Muscle layer of colon (tissue), 2 donors: ENCODE data around the gene TPSAB1.
"Not testable (repeated sequence)": the region's sequence is repeated elsewhere in the genome, so short reads cannot be mapped to it uniquely, and the experiment has no call there.

Source experiments
- H3K27ac ChIP-seq: one replicate; pipeline ENCODE4 v1.7.0; 2013; ENCODE audit warnings: low read depth, mild to moderate bottlenecking, low read length, moderate library complexity
- H3K27me3 ChIP-seq, 2 donors: one replicate each; pipeline ENCODE4 v1.7.0; 2013; ENCODE audit warnings: low read length in 2 of 2, mild to moderate bottlenecking in 2 of 2; ENCODE audit not compliant: insufficient read depth in 2 of 2, control insufficient read depth in 1 of 2
- H3K36me3 ChIP-seq: one replicate; pipeline ENCODE4 v1.7.0; 2013; ENCODE audit warnings: mild to moderate bottlenecking, low read length; ENCODE audit not compliant: insufficient read depth
- H3K4me1 ChIP-seq: one replicate; pipeline ENCODE4 v1.7.0; 2013; ENCODE audit warnings: mild to moderate bottlenecking, low read length; ENCODE audit not compliant: insufficient read depth
- H3K4me3 ChIP-seq, 2 donors: one replicate each; pipeline ENCODE4 v1.7.0; 2013; ENCODE audit warnings: low read length in 2 of 2, low read depth in 1 of 2, mild to moderate bottlenecking in 1 of 2, moderate library complexity in 1 of 2
- H3K9ac ChIP-seq: one replicate; pipeline ENCODE4 v1.7.0; 2013; ENCODE audit warnings: low read length
- H3K9me3 ChIP-seq: one replicate; pipeline ENCODE4 v1.7.0; 2013; ENCODE audit warnings: mild to moderate bottlenecking, low read length
- donor health status: abdominal sarcoma.
- donor health status: Adenocarcinoma of cecum.

Gene TPSAB1

DNA sequence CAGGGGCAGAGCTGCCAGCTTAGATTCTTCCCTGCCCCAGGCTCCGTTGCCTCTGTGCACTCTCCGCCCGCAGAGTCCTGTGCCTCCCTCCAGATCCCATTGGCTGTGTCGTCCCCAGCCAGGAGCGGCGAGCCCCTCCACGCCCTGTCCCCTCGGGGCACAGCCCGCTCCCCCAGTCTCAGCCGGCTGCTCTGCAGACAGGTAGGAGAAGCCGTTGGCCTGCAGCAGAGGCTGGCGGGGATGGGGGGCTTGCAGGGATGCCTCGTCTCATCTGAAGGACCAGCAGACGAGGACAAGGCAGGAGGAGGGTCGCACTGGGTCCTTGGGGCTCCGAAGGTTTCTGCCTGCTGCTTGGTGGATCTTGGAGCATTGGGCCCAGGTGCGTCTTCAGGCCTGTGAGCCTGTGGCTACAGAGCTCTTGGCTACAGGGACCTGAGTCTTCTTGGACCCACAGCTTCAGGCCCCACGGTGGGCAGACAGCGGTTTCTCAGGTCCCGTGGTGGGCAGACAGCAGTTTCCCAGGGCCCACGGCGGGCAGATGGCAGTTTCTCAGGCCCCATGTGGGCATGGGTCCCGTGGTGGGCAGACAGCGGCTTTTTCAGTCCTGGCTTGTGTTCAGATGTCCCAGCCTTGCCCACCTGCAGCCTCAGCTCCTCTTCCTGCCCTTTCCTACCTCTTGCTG is 21.4 kb upstream of the TPSAB1 start:
- Histone ChIP-seq H3K27me3 (no peaks in the 10 kb centered on the region), H3K4me3 (no peak overlapping the region), H3K36me3 (peaks cover 30% of the 10 kb centered on the region), H3K27ac (no peak overlapping the region), H3K4me1 (no peaks in the 10 kb centered on the region), H3K9ac (no peak overlapping the region), H3K9me3 (no peaks in the 10 kb centered on the region)

DNA sequence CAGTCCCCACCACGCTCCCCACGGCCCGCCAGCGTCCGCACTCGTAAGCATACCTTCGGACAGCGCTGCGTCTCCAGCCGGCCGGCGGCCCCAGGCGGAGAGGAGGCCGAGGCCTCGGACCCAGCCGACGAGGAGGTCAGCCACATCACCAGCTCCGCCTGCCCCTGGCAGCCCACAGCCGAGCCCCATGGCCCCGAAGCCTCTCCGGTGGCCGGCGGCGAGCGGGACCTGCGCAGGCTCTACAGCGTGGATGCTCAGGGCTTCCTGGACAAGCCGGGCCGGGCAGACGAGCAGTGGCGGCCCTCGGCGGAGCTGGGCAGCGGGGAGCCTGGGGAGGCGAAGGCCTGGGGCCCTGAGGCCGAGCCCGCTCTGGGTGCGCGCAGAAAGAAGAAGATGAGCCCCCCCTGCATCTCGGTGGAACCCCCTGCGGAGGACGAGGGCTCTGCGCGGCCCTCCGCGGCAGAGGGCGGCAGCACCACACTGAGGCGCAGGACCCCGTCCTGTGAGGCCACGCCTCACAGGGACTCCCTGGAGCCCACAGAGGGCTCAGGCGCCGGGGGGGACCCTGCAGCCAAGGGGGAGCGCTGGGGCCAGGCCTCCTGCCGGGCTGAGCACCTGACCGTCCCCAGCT is 20.3 kb upstream of the TPSAB1 start:
- Histone ChIP-seq H3K27ac (no peak overlapping the region), H3K36me3 (peaks cover 19% of the 10 kb centered on the region), H3K4me3 (no peak overlapping the region), H3K9ac (no peak overlapping the region), H3K4me1 (no peaks in the 10 kb centered on the region), H3K9me3 (no peaks in the 10 kb centered on the region), H3K27me3 (no peaks in the 10 kb centered on the region)

GRCh38 chr16:1220841-1221627 is 19.5 kb upstream of the TPSAB1 start:
- H3K27me3 ChIP-seq, result no peaks in the 10 kb centered on the region
- no peak overlapping the region for H3K27ac ChIP-seq
- no peaks in the 10 kb centered on the region for H3K9me3 ChIP-seq
- peaks cover 19% of the 10 kb centered on the region for H3K36me3 ChIP-seq
- H3K4me1 ChIP-seq, result no peaks in the 10 kb centered on the region
- no peak overlapping the region for H3K9ac ChIP-seq
- H3K4me3 ChIP-seq, result no peak overlapping the region

DNA sequence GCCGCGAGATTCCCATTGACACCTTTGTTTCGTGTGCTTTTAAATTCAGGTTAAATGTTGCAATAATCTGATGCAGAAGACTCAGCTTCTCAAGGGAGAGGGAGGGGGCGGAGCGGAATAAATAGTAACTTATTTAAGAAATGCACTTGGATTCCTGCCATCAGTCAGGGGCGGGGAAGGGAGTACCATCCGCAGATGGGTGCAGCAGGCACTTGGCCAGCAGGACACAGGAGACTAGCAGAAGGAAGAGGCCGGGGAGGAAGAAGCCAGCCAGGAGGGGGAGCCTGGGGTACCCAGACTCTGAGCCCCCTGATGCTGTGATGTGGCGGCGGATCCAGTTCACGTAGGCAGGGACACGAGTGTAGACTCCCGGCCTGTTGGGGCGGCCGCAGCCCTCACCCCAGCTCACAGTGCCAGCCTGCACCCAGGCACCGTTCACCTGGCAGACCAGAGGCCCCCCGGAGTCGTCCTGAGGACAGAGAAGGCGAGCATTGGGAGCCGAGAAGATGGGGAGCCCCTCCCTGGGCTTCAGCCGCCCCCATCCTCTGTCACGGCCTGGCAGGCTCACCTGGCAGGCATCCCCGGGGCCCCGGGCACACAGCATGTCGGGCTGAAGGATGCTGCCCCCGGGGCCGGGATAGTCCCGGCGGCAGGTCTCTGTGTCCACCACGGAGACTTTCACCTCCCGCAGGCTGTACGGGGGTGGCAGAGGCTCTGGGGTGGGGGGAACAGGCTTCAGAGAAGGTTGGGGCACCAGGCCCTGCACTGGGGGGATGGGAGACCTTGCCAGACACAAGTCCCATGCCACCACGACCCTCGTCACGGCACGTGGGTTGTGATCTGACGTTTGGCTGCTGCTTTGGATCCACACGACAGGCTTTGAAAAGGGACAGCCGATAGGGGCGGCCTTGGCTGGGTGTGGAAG is 18.6 kb upstream of the TPSAB1 start:
- H3K36me3 ChIP-seq, result peaks cover 19% of the 10 kb centered on the region
- H3K4me1 ChIP-seq, result no peaks in the 10 kb centered on the region
- H3K9me3 ChIP-seq, result no peaks in the 10 kb centered on the region
- no peak overlapping the region for H3K9ac ChIP-seq
- no peak overlapping the region for H3K4me3 ChIP-seq
- H3K27me3 ChIP-seq, result no peaks in the 10 kb centered on the region
- no peak overlapping the region for H3K27ac ChIP-seq

DNA sequence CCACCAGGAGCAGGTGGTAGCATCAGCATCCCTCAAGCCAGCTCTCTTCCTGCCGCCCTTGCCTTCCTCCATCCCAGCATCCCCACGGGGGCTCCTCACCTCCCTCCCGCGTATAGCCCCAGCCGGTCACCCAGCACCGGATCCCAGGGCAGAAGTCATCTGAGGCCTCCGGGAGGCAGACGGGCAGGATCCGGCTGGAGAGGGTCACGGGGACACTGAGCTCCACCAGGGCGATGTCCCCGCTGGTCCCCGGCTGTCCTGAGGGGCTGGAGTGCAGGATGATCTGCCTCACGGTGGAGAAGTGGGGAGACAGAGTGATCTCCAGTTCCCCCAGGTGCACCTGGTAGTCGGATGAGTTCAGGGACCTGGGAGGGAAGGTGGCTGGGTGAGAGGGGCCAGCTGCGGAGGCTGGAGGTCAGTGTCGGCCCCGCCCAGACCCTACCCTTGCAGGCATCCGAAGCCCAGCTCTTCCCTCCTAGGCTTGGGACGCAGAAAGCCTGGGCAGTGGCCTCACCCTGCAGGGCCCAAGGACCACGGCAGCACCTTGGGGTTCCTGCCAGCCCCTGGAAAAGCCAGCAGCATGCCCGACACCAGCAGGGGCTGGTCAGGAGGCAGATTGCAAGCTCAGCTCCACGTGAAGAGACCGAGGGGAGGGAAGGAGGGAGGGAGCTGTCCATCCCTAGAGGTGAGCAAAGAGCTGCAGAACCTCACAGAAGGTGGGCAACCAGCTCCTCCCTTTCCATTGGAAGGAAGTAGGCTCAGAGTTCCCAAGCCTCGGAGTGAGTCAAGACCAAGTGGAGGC is 17.8 kb upstream of the TPSAB1 start:
- no peaks in the 10 kb centered on the region for H3K9me3 ChIP-seq
- peaks cover 11% of the 10 kb centered on the region for H3K36me3 ChIP-seq
- no peak overlapping the region for H3K4me3 ChIP-seq
- H3K4me1 ChIP-seq, result no peaks in the 10 kb centered on the region
- no peaks in the 10 kb centered on the region for H3K27me3 ChIP-seq
- H3K27ac ChIP-seq, result no peak overlapping the region
- H3K9ac ChIP-seq, result no peak overlapping the region

DNA sequence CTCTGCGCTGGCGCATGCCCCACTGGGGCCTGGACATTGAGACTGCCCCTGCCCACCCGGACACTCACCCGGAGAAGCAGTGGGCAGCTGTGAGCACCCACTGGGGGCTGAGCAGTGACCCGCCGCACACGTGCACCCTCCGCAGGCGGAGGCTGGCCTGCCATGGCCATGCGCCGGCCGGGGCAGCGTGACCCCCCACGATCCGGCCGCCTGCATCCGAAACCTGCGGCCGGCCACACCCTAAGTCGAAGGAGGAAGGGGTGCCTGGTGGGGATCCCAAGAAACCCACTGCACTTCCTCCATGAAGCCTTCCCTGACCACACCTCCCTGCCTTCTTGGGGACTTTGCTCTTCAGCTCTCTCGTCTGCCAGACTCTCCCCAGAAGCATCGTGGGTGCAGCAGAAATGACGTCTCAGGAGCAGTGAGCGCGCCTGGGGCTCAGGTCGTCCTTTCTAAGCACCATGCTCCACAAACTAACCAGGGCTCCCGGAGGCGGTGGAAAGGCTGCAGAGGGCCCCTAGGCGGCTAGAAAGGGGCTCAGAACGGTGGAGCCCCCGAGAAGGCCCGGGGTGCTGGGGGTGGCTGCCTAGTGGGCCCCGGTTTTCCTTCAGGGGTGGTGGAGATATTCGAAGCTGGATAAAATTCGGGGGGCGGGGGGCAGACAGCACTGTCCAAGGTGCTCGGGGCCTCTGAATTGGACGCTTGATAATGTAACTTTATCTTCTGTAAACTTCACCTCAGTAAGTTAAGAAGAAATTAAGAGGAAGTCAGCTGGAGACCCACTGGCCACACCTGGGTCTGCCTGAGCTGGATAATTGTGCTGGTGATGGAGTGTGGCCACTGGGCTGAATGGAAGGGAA is 16.9 kb upstream of the TPSAB1 start:
- no peaks in the 10 kb centered on the region for H3K4me1 ChIP-seq
- H3K27me3 ChIP-seq, result no peaks in the 10 kb centered on the region
- H3K9ac ChIP-seq, result no peak overlapping the region
- H3K4me3 ChIP-seq, result no peak overlapping the region
- H3K9me3 ChIP-seq, result no peaks in the 10 kb centered on the region
- no peak overlapping the region for H3K27ac ChIP-seq
- H3K36me3 ChIP-seq, result peaks cover 7% of the 10 kb centered on the region

DNA sequence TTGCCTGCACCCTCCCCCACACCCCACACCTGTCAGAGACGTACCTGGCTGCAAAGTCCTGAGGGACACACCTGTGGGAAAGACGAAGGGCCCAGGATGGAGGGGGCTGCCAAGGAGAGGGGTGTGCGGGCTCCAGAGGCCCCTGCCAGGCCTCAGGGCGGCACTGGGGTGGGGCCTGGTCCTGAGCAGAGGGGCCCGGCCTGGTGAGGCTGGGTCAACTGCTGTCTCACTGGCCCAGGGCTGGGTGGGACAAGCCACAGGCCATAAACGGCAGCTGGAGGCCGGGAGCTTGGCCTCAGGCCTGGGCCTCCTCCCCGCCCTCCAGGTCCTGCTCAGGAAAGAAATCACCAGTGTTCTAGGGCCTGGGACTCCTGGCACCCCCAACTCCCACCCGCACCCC is 15.9 kb upstream of the TPSAB1 start:
- Histone ChIP-seq H3K27ac (peak overlapping the region; percentile 23), H3K4me1 (no peaks in the 10 kb centered on the region)

DNA sequence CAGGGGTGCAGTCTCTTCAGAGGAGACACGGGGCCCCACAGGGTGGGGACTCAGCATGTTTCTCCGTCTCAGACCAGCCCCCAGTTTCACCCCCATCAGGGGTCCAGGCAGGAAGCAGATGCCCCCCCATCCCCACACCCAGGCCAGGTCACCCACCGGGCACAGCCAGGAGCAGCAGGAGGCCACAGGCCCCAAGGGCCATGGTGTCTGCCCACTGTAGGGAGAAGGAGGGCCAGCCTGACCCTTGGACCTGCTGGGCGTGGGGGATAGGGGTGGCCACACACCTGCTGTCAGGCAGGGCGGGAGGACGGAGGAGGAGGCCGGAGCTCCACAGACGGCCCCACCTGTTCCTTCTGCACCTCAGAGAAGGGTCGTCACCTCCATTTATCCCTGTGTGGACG is 15.5 kb upstream of the TPSAB1 start, which contains the start of gene TPSG1:
TPSG1 (minus strand) TSS at position 218 of the 401 bp plus-strand sequence; CDS start at position 202, 16 bp downstream.
- Histone ChIP-seq H3K4me1 (no peaks in the 10 kb centered on the region), H3K9me3 (no peaks in the 10 kb centered on the region), H3K36me3 (no peaks in the 10 kb centered on the region), H3K27me3 (no peaks in the 10 kb centered on the region), H3K27ac (peak within 1 kb of the TSS; percentile 23), H3K9ac (no peak within 1 kb of the TSS), H3K4me3 (no peak within 1 kb of the TSS)

More for the DNA sequence above, 15.9 kb upstream of the TPSAB1 start:
- H3K4me3 ChIP-seq, result no peak overlapping the region
- H3K9ac ChIP-seq, result no peak overlapping the region
- peaks cover under 1% of the 10 kb centered on the region for H3K36me3 ChIP-seq
- no peaks in the 10 kb centered on the region for H3K9me3 ChIP-seq
- no peaks in the 10 kb centered on the region for H3K27me3 ChIP-seq

GRCh38 chr16:1225728-1226311 is 14.7 kb upstream of the TPSAB1 start:
- not testable (repeated sequence) for H3K9me3 ChIP-seq, H3K9ac ChIP-seq, H3K4me3 ChIP-seq, H3K27ac ChIP-seq, H3K27me3 ChIP-seq, H3K36me3 ChIP-seq, H3K4me1 ChIP-seq
